HS-27A (cell line): ENCODE results near the gene TGIF2.
"Not testable (repeated sequence)": the region's sequence is repeated elsewhere in the genome, so short reads cannot be mapped to it uniquely, and the experiment has no call there.

ENCODE experiments used
- DNase-seq: peaks from one replicate; pipeline ENCODE4 v3.0.0-alpha.2; 2012; ENCODE audit warnings: low read depth, missing footprints

TGIF2 gene

DNA sequence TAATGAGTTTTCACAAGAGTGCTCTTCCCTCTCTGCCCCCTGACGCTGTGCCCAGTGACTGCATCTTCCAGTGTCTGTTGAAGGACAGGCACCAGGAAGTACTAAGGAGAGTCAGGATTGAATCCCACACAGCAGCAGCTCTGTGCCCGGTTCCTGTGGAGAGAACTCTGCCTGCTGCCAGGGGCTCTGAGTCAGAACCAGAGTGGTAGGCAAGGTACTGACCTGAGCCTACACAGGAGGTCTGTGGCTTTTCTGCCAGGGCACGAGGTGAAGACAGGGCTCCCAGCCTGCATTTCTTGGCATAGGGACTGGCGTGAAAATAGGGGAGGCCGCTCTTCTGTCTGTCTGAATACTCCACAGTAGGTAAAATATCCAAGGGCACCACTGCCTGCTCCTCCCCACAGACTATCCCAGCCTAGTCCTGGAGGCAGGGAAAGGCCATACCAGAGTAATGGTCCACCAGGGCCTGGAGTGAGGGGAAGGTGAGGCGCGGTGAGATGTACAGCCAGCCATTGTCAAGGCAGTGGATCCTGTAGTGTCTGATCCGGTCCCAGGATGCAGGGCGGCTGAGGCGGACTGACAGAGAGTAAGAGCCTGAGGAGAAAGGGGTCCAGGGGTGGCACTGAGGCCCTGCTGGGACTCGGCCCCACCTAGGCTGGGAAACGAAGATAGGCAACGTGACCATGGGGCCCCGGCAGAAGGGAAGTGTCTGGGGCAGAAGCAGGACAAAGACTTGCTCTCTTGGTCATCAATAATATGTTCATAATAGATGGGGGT is 41.6 kb downstream of the TGIF2 start:
- DNase-seq, result no peak

DNA sequence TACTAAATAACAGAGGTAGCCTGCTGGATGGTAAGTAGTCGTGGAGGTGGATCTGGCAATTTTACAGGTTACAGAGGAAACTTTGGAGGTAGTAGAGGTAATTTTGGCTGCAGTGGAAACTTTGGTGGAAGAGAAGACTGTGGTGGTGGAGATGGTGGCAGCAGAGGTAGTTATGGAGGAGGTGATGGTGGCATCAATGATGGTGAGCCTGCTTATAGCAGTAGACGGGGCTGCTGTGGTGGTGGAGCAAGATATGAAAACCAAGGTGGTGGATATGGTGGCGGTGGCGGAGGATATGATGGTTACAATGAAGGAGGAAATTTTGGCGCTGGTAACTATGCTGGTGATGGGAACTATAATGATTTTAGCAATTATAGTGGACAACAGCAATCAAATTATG is 47.5 kb downstream of the TGIF2 start:
- DNase-seq, result no peak

DNA sequence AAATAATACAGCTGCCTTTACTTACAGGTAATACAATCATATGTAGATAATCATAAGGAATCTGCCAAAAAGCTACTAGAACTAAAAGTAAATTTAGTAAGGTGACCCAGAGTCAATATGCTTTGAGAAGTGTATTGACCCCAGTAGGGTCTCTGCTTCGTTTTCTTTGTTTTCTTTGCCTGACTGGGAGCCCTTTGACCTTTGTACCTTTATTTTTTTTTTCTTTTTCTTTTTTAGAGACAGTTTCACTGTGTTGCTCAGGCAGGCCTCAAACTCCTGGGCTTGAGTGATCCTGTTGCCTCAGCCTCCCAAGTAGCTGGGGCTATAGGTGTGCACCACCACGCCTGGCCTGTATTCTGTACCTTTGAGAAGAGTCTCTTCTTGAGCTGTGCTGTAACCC is 50.0 kb downstream of the TGIF2 start:
- no peak for DNase-seq

DNA sequence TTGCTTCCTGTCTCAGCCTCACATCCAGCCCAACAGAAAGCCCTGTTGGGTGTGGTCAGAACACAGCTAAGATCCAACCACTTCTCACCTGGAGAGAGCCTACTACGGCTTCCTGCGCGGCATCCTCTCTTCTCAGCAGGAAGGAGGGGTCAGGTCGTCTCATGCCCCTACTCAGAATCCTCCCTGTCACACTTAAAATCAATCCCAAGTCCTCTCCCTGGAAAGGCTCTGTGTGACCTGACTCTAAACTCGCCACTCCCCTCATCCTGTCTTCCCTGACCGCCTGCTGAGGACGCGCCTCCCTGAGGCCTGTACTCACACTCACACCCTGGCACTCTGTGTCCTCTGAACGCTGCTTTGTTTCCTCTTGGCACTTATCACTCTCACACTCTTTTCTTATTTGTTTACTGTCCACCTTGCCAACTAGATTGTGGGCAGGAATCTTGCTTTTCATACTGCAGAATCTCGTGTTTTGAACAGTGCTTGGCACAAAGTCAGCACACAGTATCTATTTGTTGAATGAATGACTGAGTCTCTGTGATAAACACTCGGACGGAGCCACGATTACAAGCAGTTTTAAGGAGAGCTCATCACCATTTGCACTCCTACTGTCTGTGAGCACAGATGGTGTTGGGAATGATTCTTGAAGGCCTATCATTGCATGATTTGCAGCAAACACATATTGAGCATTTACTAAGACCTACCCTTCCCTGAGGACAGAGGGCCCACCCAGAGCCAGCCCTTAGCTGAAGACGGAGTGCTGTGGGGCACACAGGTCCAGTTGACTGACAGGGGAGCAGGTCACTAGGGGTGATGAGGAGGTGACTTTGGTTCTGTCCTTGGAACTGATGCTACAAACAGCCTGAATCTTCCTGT is 50.9 kb downstream of the TGIF2 start:
- DNase-seq, result no peak

DNA sequence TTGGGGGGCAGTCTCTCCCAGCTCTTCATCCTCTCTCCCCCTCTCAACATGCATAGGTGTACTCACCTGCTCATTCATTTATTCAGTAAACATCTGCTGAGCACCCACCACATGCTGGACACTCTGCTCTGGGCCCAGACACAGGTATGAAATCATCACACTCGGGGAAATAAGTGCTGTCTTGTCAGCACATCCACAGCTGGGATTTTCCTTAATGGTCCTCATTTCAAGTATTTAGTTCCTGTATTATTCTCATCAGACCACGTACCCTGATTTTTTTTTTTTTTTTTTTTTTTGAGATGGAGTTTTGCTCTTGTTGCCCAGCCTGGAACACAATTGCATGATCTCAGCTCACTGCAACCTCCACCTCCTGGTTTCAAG is 51.5 kb downstream of the TGIF2 start:
- no peak for DNase-seq

DNA sequence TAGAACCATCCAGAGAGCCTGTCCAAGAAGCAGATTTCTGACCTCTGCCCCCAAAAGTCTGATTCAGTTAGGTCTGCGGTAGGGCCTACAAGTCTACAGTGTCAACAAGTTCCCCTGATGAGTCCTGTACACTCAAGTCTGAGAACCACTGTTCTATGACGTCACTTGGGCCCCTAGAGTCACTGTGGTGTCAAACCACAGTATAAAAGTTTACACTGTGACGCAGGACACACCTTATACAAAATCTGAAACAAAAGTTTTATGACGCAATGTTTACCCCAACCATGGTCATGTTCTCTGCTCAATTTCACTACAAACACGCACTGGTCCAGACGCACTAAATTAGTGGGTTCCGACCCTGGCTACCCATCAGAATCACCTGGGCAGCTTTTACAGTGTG is 54.7 kb downstream of the TGIF2 start:
- DNase-seq, result no peak

DNA sequence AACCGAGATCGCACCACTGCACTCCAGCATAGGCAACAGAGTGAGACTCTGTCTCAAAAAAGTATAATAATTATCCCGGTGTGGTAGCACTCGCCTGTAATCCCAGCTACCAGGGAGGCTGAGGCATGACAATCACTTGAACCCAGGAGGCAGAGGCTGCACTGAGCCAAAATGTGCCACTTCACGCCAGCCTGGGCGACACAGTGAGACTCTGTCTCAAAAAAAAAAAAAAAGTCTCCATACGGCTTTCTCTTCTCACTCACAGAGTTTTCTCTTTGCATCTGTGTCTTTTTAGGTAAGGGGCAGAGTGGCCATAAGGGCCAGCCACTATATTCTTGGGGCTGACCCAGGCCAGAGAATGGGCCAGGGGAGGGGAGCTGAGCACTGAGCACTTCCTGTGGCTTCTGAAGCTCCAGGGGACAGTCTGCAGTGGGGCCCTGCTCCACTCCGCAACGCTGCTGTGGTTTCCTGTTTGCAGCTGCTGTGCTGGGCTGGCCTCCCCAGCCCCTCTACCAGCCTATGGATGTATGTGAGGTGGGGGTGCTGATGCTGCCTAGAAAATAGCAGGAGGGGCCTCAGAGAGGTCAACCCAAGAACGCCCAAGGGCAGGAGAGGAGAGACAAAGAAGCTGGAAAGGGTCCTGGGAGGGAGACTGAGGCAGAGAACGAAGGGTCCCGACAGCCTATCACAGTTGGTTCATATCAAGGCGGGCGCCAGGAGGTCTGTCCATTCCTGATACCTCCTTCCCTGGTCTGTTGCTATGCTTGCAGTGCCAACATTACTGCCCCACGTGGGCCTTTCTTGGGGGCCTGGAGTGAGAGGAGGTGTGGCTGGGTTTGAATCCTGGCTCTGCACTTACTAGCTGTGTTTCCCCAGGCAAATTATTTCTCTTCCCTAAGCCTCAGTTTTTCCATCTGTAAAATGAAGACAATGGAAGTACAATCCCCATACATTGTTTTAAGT is 56.6 kb downstream of the TGIF2 start:
- DNase-seq, result no peak

DNA sequence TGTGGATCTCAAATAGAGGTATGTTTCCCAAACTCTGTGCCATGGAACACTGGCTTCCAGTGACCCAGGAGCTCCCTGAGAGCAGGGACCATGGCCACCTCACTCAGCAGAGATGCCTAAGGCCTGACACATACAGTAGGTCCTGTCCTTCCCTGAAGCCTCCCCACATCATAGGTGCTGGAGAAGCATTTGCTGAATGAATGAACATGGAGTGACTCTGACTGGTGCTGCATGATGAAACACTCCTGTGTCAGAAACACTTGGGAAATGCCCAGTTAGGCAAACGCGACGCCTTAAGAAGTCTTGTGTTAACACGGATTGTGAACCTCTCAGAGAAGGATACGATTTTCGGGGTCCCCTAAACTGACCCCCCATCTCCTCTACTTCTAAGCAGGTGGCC is 58.2 kb downstream of the TGIF2 start:
- no peak for DNase-seq

DNA sequence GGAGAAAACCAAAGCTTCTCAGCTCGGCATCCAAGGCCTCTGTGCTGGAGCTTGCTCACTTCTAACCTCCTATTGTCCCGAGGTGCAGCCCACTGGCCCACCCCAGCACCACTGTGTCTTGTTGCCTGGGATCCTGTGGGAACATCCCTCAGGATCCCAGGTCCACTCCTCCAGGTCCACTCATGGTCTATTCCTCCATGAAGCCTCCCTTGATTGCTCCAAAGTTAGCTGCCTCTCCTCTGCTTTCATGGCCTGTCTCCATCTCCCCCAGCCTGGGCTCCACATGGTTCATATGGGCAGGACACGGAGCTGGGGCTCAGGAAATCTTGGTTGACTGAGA is 58.7 kb downstream of the TGIF2 start:
- no peak for DNase-seq

DNA sequence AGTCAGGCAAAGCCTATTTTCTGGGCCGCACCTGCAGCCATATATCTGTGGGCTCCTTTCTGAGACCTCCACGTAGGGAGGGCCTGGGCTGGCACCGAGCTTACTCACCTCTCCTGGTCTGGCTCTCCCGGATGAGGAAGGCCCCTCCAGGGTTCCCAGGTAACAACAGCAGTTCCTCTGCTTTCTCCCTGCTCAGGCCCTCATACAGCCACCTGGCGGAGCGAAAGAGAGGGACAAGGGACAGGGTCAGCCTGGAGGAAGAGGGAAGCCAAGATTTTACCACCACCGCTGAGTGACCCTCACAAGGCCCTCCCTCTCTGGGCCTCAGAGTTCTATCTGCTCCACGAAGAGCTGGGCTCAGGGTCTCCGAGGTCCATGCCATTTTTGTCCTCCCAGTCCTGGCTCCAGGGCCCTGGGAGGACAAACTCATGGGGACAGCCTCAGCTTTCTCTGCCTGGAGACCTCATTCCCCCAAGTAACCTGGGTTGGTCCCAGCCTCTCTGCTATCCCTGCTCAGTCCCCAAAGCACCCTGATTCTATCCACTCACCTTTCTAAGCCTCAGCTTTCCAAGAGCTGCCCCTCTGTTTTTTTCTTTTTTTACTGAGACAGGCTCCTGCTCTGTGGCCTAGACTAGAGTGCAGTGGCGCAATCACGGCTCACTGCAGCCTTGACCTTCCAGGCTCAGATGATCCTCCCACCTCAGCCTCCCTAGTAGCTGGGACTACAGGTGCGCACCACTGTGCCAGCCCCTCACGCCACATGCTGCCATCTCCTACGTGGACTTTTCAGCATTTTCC is 59.3 kb downstream of the TGIF2 start:
- DNase-seq, result no peak

DNA sequence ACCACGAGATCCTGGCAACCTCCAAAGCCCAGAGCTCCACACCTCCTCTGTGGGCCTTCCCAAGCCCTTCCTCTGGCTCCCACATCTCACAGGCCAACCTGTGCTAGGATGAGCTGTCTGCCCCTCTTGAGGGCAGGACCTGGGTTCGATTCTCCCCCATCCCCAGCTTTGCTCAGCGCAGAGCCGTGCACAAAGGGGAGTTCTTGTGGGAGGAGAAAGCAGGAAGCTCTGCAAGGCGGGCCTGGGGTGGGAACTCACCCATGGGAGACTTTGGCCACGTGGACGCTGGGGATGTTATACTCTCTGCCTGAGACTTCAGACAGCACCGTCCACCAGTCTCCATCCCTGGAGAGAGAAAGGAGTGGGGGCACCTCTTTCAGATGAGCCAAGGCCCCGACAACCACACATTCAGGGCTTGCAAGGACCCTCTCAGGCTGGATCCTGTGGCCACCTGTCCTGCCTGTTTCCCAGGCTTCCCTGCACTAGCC is 59.9 kb downstream of the TGIF2 start:
- no peak for DNase-seq

DNA sequence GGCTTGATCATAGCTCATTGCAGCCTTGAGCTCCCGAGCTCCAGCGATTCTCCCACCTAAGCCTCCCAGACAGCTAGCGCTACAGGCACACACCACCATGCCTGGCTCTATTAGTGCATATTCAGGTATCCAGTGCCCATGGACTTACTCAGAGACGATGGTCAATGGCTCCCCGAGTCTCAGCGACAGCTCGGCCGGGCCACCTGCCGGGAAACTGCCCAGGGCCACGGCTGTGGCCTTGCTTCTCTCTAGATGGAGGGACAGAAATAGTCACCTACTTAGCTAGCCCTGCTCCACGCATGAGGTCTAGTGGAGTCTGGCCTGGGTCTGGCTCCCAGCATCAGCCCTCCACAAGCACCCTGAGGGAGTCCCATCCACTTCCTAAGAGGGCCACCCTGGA is 60.9 kb downstream of the TGIF2 start:
- DNase-seq, result no peak

DNA sequence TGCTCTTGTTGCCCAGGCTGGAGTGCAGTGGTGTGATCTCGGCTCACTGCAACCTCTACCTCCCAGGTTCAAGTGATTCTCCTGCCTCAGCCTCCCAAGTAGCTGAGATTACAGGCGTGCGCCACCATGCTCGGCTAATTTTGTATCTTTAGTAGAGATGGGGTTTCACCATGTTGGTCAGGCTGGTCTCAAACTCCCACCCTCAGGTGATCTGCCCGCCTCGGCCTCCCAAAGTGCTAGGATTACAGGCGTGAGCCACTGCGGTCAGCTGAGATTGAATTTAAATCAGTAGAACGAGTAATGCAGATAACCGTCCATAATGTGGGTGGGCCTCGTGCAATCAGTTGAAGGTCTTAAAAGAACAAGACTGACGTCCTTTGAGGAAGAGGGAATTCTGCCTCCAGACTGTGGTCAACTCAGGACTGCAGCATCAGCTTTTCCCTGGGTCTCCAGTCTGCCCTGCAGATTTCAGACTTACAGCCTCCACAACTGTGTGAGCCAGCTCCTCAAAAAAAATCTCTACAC is 65.5 kb downstream of the TGIF2 start:
- not testable (repeated sequence) for DNase-seq

DNA sequence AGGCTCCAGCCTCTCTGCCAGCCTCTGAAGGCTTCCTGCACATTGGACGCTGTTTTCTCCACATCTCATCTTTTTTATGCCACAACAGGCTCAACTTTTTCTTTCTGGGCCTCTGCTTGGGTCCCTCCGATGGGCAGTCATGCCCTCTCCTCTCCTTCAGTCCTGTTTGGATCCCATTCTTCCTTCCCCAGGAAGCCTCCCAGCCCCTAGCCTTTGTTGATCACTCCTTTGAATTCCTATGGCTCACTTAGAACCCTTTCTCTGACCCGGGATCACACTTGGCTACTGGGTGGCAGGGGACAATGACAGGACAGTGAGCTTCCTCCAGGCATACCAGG is 68.1 kb downstream of the TGIF2 start:
- DNase-seq, result no peak

DNA sequence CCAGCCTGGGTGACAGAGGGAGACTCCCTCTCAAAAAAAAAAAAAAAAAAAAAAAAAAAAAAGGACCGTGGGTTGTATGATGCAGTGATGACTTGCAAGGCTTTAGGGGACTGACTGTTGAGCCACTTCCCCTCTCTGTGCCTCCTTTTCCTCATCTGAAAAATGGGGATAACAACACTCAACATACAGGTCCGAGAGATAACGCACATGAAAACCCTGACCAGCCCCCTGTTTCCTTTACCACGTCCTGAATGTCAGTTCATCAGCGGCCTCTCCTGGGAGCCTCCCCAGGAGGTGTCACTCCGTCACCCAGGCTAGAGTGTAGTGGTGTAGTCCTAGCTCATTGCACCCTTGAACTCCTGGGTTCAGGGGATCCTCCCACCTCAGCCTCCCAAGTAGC is 68.7 kb downstream of the TGIF2 start:
- DNase-seq, result no peak
